HG02759 (cell line): Measurements from ENCODE around the gene SLC34A1.
A peak's percentile ranks its signal among the peaks of the same experiment; 100 is the strongest.
"Not testable (repeated sequence)": the region's sequence is repeated elsewhere in the genome, so short reads cannot be mapped to it uniquely, and the experiment has no call there.

ENCODE experiments used
- ATAC-seq: cut with Tn5 transposase; IDR thresholded peaks from one replicate; pipeline ENCODE4 v1.9.1; 2021; ENCODE audit warnings: mild to moderate bottlenecking, moderate library complexity; ENCODE audit not compliant: unreplicated experiment

SLC34A1 gene

DNA sequence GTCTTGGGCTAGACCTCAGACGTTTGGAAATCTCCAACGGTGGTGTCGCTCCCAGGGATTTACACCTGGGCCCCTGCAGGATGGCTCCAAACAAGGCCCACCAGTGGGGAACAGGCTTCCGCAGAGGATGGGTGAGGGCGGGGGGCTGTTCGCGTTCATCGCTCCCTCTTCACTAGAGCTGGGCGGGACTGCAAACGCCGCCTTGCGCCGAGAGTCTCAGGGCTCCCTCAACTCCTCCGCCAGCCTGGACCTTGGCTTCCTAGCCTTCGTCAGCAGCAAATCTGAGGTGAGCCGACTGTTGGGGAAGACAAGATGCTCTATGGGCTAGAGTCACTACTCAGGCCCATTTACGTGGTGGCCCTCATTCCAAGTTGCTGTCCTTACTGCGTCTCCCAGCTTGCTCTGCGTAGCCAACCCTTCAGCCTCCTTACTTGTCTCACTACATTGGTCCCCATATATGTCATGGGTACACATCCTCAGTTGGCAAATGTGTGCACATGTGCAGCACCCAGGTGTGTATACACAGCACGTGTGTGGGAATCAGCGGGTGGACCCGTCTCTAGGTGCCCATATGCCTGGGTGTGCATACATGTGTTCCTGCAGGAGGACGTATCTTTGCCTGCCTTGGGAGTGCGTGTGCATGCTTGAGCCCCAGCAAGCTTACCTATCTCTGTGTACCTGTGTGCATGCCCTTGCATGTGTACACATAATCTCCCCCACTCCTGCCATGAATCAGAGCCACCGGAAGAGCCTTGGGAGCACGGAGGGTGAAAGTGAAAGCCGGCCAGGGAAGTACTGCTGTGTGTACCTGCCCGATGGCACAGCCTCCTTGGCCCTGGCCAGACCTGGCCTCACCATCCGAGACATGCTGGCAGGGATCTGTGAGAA lies 16.0 kb upstream of the SLC34A1 start:
- no peak for ATAC-seq

DNA sequence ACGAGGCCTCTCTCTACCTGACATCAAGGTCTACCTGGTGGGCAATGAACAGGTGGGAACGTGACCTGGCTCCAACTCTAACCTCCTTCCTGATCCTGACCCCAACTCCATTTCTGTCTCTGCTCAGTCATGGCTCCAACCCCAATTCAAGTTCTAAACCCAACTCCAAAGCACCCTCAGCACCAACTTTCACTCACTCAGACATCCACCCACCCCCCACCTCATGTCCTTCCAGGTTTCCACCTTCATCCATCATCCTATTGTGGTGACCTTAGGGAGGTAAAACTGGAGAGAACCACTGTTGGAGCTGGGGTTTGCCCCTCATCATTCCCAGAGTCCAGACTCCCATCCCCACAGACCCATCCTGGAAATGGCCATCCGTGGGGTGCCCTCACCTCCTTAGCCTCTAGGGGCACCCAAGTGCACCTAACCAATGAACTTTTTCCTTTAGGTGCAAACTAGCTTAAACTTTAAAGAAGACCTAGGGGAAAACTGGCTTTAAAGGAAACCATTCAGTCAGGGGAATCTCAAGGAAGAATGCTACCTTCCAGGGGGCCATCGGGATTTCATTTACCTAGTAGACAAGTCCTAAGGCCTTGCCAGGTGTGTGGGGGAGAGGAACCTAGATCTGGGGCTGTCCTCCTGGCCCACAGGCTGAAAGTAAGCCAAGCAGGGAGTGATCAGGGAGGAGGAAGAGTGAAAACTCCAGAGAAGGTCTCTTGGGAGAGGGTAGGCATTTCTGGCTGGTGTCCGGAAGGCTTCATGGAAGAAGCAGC lies 15.2 kb upstream of the SLC34A1 start:
- no peak for ATAC-seq

DNA sequence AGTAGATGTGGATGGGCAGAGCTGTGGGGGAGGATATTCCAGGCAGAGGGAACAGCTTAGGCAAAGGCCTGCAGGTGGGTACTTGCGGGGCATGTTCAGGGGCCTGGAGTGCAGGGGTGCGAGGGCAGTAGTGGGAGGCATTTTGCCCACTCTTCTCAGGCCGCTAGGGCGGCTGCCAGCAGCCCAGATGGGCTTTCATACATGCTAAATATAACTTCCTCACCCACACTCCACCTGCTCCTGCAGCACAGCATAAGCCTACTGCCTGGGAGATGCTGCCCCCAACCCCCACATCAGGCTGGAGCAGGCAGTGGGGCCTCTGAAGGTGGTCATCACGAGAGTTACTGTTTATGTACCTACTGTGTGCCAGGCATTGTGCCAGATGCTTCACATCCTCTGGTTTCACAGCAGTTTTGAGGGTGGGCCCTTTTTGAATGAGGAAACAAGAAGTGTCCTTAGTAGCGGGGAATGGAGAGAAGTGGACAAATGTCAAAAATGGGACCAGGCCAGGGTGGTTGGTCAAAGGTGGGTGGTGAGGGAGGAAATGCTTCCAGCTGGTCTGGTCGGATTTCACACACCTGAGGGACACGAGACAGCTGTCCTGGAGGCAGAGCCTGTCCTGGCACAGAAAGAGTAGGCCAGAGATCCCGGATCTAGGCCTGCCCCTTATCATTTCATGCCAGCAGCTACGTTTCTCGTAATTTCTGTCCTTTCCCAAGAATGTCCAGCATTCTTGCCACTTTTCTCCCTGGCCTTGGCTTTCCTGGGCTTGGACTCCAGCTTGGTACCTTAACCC lies 14.4 kb upstream of the SLC34A1 start:
- ATAC-seq = no peak

DNA sequence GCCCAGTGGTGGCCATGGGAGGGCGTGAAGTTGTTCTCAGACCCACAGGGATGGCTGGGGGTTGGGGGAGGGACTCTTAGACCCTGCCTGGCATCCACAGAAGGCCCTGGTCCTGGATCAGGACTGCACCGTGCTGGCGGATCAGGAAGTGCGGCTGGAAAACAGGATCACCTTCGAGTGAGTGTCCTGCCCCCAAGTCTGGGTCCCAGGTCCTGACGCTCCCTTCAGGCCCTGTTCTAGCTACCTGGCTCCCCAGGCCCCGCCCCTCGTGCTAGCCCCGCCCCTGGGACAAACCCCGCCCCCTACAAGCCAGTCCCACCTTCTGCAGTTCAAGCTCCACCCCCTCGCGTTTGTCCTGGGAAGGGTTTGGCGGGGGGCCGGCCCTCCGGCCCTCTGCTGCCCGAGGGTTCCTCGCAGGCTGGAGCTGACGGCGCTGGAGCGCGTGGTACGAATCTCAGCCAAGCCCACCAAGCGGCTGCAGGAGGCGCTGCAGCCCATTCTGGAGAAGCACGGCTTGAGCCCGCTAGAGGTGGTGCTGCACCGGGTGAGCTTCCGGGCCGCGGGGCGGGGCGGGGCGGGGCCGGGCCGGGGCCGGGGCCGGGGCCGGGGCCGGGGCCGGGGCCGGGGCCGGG lies 13.6 kb upstream of the SLC34A1 start:
- ATAC-seq = peak; percentile 76

DNA sequence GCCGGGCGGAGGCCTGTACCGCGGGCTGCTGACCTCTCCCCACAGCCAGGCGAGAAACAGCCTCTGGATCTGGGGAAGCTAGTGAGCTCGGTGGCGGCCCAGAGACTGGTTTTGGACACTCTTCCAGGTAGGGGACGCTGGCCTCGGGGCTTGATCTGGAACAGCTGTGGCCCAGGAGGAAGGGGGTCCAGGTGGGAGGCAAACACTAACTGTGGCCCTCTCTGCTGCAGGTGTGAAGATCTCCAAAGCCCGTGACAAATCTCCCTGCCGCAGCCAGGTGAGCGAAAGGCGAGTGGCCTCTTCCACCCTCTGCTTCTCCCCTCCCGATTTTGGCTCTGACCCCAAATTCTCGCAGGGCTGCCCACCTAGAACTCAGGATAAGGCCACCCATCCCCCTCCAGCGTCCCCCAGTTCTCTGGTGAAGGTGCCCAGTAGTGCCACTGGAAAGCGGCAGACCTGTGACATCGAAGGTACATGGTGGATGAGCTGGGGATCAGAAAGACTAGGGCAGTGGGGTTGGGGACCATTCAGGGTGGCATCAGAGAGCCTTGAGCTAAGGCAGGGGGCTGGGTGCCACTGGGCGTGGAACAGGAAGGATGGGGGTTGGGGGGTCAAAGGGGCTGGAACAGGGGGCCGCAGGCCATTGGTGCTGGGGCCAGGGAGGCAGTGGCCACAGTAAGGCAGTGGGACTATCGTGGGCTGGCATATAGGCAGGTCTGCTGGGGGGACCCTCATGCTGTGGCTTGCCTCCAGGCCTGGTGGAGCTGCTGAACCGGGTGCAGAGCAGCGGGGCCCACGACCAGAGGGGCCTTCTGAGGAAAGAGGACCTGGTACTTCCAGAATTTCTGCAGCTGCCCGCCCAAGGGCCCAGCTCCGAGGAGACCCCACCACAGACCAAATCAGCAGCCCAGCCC lies 12.9 kb upstream of the SLC34A1 start:
- ATAC-seq = peak; percentile 2

DNA sequence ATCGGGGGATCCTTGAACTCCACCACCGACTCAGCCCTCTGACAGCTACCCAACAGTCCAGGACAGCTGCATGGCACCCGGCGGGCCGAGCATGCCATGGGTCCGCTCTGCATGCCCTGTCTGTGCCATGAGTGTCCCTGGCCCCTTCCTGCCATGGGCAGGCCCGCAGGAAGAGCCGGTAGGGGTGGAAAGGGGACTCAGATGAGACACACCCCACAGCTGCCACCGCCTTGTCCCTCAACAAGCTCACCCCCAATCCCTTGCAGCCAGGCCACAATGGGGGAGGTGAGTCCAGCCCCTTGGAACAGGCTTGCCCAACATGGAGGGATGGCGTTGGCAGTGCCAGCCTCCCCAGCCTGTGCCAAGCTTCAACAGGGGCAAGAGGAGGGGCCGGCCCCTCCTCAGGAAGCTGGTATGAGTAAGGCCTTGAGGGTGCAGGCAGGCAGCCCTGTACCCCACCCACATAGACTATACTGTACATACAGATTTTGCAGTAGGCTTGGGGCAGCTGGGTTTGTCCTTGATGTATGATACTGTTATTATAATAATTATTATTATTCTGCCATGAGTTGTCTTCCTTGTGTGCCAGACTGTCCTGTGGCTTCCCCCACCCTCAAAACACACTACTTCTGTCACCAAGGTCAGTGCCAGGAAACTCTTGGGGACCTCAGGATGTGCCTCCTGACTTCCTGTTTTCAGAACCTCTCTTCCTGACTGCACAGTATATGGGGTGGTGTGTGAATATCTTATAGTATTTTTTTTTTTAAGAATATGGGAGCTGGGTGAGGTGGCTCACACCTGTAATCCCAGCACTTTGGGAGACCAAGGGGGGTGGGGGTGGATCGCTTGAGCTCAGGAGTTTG lies 12.0 kb upstream of the SLC34A1 start:
- no peak for ATAC-seq

DNA sequence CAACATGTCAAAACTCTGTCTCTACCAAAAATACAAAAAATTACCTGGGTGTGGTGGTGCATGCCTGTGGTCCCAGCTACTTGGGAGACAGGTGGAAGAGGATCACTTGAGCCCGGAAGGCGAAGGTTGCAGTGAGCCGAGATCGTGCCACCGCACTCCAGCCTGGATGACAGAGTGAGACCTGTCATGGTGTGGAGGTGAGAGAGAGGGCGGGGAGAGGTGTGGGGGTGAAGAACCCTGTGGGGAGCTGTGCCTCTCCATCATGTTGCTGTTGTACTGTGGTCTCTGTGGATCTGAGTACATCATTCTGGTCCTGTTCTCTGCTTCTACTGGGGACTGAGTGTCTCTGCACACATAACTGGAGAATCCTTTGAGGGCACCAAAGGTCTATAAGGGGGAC lies 11.3 kb upstream of the SLC34A1 start:
- no peak for ATAC-seq

DNA sequence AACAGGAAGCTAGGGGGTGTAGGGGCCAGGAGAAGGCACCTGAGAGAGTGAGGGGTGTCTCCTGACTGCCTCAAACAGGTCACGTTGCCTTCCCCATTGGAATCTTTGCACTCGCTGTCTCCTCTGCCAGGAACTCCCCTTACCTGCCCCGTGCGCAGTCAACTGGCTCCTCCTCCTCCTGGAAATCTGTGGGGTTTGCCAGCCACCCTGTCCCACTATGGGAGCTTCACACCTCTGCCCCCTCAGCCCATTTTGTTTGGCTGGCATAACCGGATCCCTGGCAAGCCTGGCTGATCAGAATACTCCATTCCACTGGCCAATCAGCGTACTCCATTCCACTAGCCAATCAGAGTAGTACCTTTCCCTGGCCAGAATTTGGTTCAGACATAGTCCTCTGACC lies 10.4 kb upstream of the SLC34A1 start:
- no peak for ATAC-seq

DNA sequence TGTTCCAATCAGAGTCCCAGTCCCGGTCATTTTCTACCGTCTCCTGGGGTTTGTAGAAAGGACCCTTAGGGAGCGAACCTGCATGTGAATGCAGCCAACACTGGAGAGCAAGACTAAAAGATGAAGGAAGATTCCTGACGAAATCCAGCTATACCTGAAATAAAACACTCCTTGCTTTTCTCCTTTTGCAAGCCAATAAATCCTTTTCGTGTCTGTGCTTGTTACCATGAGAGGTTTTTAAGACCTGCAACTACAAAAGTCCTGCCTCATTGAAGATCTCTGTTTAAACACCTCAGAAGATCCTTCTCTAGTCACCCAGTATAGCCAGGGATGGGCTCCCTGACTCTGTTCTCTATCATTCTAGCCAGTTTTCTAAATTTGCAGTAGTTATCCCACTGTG lies 10.0 kb upstream of the SLC34A1 start:
- no peak for ATAC-seq

DNA sequence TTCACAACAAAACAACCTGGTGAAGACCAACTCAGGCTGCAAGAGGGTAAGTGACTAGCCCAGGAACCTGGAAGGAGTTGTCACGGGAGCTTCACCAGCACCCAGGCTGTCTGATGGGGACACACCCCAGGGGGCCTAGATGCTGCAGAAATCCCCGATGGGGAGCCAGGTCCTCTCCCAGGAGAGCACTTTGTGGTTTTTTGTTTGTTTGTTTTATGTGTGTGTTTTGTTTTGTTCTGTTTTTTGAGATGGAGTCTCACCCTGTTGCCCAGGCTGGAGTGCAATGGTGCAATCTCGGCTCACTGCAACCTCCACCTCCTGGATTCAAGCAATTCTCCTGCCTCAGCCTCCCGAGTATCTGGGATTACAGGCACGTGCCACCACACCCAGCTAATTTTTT lies 8.7 kb upstream of the SLC34A1 start:
- not testable (repeated sequence) for ATAC-seq

DNA sequence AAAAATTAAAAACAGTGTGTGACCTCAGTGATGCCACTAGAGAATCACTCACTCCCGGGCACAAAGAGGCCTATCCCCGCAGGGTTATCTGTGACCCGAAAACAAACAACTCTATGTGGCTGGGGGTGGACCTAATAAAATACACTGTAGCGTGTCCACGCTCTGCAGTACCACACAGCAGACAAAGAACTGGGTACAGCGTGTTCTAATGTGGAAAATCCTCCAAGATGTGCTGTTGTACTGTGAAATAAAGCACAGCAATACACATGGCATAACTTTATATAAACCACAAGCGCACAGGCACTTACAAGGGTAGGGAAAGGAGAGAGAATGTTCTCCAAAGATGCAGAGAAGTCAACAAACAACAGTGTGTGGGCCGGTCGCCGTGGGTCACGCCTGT lies 8.1 kb upstream of the SLC34A1 start:
- no peak for ATAC-seq

DNA sequence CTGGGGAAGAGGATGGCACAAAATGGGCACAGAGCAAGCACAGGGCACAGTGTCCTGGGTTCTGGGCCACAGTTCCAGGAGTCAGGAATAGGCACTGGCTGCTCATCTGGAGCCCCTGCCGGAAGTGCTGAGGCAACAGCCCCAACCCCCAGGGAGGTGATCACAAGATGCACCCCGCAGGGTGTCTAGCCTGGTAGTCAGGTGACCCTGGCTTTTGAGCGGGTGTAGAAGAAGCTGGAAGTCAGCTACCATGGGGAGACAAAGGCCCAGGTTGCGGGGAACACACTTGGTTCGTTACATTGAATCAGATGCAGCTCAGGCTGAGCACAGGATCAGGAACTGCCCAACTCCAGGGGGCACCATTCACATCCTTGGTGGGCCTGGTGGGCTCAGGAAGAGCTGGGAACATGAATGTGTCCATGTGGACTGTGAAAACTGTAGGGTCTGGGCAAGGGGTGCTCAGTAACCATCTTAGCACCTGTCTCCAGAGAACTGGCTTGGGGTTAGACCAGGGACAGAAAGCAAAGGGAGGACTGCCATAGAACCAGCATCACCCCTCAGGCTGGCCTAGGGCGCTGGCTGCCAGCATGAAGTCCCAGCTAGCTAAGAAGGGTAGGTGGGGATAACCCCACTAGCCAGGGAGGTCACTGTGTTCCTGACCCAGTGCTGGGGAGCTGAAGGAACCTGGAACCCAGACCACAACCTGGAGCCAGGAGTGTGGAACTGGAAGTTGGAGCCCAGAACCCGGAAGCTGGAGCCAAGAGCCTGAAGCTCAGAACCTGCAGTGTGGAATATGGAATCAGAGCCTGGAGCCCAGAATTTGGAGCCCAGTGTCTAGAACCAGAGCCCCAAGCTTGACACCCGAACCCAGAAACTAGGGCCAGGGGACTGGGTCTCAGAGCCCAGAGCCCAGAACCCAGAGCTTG lies 6.1 kb upstream of the SLC34A1 start:
- no peak for ATAC-seq

DNA sequence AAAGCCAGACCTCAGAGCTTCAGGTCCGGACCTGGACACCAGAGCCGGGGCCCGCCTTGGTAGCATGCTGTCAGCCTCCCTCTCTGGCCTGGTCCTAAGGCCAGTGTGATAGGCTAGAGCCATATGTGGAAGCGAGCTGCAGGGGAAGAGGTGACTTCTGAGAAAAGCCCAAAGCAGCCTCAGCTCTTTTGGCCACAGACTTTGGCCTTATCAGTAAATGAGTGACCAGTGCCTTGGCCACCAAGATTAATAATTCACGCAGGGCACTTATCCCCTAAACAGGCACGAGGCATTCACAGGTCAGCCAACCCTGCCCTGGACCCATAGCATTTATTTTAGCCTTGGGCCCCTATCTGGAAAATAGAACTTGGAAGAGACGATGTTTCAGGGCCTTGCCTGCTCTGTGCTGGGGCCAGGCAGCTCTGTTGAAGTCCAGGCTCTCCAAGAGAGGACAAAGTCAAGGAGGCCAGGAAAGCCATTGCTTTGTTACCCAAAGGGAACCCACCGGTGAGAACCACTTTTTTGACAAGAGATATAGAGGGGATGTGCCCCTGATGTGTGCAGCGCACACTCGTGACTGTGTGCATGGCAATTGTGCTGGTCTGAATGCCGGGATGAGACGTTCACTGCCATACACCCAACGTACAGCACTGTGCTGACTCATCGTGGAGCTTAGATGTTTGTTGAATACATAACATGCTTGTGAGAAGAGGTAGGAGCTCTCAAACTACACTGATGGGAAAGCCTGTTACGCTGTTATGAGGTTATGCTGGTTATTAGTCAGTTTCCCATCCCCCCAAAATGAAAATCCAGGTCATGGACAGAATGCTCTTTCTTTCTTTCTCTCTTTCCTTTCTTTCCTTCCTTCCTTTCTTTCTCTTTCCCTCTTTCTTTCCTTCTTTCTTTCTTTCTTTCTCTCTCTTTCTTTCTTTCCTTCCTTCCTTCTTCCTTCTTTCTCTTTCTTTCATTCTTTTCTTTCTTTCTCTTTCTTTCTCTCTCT lies 5.0 kb upstream of the SLC34A1 start:
- peak; percentile 56 for ATAC-seq

DNA sequence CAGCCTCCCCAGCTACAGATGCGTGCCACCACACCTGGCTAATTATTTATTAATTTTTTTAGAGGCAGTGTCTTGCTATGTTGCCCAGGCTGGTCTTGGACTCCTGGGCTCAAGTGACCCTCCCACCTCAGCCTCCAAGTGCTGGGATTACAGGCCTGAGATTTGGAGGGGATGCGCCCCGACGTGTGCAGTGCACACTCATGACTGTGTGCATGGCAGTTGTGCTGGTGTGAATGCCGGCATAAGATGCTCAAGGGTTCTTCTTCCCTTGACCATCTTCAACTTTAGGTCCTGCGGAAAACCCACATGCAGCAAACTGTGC lies 3.5 kb upstream of the SLC34A1 start:
- ATAC-seq = no peak

DNA sequence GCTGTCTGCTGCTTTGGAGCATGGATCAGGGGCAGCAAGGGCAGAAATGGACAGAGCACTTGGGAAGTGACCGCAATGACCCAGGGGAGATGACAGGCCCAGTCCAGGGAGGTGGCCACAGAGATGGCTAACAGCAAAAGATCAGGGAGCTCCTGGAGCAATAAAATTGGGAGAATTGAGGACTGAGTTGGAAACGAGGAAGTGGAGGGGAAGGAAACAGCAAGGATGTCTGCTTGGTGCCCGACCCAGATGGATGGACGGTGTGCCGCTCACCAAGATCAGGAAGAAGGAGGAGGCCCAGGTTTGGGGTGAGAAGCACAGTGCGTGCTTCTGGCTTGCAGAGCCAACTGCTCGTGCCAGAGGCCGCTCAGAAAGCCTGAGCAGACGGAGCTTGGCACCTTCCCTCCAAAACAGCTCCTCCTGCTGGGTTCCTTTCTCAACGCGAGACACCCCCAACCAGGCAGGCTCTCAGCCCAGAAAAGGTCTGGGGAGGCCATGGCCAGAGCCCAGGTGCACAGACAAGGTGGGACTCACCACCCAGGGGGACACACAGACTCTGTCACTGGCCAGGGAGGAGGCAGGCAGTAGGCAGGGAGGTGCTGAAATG lies 1.7 kb upstream of the SLC34A1 start:
- no peak for ATAC-seq

DNA sequence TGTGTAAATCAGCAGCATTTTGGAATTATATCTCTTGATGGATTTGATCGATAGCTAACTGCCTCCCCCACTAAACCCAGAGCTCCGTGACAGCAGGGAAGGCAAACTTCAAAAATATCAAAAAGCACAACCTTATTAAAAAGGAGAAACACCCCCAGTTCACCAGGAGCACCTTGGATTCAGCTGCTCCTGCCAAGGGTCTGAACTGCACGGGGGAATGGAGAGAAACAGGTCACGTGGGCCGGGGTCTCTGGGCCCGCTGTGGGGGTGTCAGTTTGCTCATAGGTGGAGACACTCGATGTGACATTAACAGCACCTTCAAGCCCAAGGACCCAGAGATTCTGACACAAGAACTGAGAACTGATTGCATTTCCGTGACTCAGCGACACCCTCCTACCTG lies 1.1 kb upstream of the SLC34A1 start:
- ATAC-seq = no peak
